Tibial nerve (tissue), 4 donors: ENCODE results near the gene TBXAS1.

Source experiments
- EP300 ChIP-seq, 2 donors: sonication (generic); formaldehyde crosslinking; IDR thresholded peaks; one replicate each; pipeline ENCODE4 v1.6.1; 2017; ENCODE audit warnings: antibody characterized with exemption in 2 of 2, mild to moderate bottlenecking in 1 of 2
- POLR2A ChIP-seq, 2 donors: fragments of 450-650 bp; IDR thresholded peaks; one replicate each; pipeline ENCODE4 v1.6.1; 2017; ENCODE audit warnings: antibody characterized with exemption in 2 of 2, mild to moderate bottlenecking in 2 of 2, moderate library complexity in 2 of 2
- TF ChIP-seq, protein P1 (sequence below), 5 experiments: fragments of 200-600 bp in 3 of 5; fragments of 450-650 bp in 2 of 5; sonication (generic) in 3 of 5; IDR thresholded peaks; one replicate each; pipeline ENCODE4 v1.5.1; 2016 to 2019; ENCODE audit warnings: antibody characterized with exemption in 5 of 5, mild to moderate bottlenecking in 3 of 5, moderate library complexity in 2 of 5

DNA sequence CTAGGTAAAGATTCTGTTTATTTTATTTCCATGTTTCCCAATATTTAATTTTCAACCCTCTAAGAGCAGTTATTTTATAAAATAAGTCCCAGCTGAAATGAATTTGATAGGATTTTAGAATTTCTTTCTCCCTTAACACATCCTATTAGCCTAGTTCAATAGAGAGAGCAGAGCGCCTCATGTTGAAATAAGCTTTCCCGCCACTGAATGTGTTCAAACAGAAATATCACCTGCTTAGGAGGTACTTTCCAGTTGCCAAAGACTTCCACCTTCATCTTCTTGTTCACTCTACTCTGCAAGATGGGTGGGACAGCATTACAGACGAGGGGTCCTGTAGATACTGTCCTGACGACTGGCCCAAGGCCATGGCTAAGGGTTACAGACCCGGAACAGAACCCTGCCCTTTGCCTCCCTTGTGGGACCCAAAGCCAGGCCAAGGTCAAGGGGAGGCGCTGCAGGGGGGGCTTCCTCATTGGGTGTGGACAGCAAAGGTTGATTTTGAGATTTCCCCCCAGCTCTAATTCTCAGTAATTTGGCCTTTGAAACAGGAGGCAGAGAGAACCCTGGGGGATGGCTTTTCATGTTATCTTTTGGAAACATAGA is 171.7 kb downstream of the TBXAS1 start:
- TF ChIP-seq, protein P1, sequence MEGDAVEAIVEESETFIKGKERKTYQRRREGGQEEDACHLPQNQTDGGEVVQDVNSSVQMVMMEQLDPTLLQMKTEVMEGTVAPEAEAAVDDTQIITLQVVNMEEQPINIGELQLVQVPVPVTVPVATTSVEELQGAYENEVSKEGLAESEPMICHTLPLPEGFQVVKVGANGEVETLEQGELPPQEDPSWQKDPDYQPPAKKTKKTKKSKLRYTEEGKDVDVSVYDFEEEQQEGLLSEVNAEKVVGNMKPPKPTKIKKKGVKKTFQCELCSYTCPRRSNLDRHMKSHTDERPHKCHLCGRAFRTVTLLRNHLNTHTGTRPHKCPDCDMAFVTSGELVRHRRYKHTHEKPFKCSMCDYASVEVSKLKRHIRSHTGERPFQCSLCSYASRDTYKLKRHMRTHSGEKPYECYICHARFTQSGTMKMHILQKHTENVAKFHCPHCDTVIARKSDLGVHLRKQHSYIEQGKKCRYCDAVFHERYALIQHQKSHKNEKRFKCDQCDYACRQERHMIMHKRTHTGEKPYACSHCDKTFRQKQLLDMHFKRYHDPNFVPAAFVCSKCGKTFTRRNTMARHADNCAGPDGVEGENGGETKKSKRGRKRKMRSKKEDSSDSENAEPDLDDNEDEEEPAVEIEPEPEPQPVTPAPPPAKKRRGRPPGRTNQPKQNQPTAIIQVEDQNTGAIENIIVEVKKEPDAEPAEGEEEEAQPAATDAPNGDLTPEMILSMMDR (IDR thresholded peaks at IDR 0.05) = no peak
- TF ChIP-seq EP300 (IDR thresholded peaks at IDR 0.05) (no peak), POLR2A (IDR thresholded peaks at IDR 0.05) (no peak)
